ENCODE measurements around the gene SPATA3.

Gene SPATA3

DNA sequence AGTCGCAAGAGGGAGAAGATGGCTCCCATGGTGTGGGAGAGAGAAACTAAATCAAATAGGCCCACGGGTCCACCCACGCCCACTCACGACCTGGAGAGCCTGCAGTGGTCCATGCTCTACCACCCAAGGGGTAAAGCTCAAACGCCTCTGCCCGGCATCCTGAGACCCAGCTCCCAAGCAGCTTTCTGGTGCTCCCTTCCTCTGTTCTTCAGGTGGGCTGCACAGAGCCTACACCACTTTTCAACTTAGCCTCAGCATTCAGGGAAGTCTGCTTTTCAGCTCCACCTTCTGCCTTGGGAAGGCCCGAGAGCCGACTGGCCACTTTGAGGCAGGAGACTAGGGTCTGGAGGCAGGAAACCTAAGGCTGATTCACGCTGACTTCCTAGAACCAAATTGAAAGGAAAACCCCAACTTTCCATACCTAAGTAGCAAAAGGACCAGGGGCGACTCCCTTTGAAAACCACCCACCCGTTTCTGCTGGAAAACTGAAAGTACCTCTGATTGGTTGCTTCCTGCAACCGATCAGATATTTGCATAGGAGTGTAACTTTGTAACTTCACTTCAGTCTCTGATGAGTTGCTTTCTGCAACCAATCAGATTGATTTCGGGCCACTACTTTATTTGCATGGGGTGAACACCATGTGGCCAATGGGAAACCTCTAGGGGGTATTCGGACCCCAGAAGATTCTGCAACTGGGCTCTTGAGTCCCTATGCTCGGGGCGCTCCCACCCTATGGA is 26.8 kb upstream of the SPATA3 start:
- DNase-seq (ENCODE audit: low read depth in 2 of 2), result no peak

DNA sequence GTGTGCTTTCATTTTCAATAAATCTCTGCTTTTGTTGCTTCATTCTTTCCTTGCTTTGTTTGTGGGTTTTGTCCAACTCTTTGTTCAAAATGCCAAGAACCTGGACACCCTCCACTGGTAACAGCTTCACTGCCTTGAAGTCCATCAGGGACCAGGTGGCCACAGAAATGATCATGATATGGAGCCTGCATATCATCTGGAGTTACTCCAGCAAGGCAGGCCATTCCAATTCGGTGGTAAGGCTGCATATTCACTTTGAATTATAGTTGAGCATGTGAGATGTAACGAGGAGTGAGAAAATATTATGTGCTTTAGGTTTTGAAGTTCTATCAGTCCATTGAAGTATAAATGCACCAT is 26.3 kb upstream of the SPATA3 start:
- no peak for DNase-seq (ENCODE audit: low read depth in 2 of 2)

DNA sequence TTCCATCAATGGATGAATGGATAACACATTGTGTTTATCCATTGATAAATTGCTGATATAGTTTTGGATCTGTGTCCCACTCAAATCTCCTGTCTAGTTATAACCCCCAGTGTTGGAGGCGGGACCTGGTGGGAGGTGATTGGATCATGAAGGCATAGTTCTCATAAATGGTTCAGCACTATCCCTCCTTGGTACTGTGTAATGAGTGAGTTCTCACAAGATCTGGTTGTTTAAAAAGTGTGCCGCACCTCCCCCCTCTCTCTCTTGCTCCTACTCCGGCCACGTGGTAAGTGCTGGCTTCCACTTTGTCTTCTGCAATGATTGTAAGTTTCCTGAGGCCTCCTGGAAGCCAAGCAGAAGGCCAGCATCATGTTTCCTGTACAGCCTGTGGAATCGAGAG is 23.9 kb upstream of the SPATA3 start:
- no peak for DNase-seq (ENCODE audit: low read depth in 2 of 2)

DNA sequence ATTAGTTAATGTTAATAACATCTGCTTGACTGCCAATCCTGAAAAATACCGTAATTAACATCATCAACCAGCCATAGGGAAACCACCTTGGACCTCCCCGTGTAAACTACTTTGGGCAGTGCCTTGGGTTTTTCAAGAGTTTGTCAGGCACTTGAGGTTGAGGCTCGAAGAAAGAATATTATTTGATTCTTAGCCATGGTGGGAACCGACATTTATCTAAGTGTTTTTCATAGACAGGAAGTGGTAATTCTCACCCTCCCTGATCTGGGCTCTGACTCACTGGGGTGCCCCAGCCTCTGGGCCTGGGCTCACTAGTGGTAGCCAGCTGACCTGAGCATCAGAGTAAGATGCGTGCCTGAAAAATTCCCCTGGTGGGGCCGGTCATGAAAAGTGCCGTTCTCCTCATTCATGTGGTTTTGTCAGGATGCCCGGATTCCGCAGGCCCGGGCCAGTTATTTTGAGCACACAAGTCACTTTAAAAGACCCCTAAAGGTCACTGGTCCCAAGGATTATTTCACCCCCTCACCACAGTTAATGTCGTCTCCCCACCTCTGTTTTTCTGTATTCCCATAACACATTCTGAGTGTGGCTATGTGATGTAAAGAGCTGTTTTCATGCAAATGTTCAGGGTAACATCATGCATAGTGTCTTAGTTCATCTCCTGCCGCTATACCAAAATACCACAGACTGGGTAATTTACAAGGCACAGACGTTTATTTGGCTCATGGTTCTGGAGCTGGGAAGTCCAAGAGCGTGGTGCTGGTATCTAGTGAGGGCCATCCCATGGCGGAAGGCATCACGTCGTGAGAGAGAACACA is 21.6 kb upstream of the SPATA3 start:
- DNase-seq (ENCODE audit: low read depth in 2 of 2), result peak; percentile 66 to 75

DNA sequence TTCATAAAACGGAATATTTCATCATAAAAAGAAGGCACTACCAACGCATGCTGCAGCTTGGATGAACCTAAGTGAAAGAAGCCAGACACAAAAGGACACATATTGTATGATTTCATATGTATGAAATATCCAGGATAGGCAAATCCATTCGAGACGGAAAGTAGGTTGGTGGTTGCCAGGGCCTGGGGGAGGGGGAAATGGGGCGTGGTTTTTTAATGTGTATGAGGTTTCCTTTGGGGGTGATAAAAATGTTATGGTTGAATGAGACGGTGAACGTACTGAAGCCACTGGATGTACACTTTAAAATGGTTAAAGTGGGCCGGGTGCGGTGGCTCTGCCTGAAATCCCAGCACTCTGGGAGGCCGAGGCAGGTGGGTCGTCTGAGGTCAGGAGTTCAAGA is 20.0 kb upstream of the SPATA3 start:
- no peak for DNase-seq (ENCODE audit: low read depth in 2 of 2)

DNA sequence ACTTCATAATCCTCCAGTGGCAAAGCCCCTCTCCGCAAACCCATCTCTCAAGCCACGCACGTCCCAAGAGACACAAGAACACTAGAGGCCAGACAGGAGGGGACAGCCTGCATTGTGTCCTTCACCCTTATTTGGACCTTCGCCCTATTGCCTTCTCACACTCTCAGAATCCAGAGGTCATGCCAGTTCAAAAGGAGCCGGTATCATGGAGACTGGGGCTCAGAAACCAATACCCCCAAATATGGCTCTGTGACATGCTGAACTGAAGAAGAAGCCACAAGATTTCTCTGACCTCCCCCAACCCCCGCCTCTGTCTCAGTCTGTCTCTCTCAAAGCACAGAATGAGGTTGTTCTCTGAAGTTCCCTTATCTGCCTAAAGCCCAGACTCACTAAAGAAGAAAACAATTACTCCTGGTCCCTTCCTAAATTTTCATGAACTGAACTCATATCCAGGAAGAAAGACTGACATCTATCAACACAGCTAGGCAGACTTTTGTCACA is 19.2 kb upstream of the SPATA3 start:
- no peak for DNase-seq (ENCODE audit: low read depth in 2 of 2)

DNA sequence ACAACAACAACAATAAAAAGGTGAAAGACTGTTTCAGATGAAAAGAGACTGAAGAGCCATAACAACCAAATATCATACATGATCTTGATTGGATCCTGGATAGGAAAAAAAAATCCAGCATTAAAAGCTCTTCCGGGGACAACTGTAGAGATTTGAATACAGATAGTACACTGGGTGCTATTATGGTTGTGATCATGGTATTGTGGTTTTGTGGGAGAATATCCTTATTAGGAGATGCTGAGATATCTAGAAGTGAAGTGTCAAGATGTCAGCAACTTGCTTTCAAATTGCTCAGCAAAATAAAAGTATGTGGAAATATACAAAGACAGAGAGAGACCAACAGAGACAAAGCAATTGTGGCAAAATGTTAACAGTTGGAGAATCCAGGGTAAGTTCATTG is 15.5 kb upstream of the SPATA3 start:
- DNase-seq (ENCODE audit: low read depth in 2 of 2), result no peak

DNA sequence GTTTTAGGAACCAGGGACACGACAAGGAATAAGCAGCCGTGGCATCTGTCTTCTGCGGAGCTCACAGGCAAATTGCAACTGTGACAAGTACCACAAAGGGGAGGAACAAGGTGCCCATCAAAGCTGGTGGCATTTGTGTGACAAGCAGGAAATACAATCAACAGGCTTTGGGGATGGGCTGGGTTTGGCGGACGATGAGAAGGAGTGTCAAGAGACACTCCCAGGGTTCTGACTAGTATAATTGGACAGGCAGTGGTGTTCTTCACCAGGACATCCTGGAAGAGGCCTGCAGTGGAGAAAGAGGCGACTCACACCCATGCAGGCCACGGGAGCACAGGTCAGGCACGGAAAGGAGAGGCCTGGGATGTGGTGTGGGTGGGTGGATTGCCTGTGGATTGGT is 14.2 kb upstream of the SPATA3 start:
- DNase-seq (ENCODE audit: low read depth in 2 of 2), result no peak

DNA sequence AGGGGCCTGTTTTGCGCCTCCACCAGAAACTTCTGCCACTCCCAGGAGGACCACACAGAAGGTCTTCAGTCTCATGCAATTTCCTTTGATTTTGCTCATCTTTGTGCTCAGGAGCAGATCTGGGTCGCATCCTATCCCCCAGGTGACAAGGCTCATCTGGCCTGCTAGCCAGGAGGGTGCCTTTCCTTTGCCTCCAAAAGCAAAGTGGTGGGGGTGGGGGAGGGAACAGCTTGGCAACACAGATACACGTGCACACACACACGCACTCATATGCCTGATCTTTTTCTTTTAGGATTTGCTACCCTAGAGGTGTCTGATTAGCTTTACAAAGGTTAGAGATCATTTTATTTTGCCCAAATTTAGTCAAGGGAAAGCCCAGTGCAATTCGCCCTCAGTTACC is 13.8 kb upstream of the SPATA3 start:
- DNase-seq (ENCODE audit: low read depth in 2 of 2), result no peak

DNA sequence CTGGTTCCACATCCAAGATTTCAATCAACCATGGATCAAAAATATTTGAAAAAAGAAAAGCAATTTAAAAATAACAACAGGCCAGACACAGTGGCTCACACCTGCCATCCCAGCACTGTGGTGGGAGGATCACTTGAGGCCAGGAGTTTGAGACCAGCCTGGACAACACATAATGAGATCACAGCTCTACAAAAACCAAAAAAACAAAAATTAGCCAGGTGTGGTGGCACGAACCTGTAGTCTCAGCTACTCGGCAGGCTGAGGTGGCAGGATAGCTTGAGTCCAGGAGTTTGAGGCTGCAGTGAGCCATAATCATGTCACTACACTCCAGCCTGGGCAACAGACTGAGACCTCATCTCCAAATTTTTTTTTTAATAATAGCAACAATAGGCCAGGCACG is 13.4 kb upstream of the SPATA3 start:
- no peak for DNase-seq (ENCODE audit: low read depth in 2 of 2)

DNA sequence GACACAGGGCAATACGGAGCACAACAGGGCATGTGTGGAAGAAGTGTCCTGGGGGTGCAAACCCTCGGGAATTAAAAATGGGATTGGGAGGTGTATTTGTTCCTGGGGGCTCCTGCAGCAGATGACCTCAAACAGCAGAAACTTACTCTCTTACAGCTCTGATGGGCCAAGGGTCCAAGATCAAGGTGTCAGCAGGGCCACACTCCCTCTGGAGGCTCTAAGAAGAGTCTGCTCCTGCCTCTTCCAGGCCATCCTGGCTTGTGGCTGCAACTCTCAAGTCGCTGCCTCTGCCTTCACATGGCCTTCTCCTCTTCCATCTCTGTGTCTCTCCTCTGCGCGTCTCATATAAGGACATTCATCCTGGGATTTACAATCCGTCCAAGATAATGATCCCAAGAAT is 12.4 kb upstream of the SPATA3 start:
- DNase-seq (ENCODE audit: low read depth in 2 of 2), result no peak

DNA sequence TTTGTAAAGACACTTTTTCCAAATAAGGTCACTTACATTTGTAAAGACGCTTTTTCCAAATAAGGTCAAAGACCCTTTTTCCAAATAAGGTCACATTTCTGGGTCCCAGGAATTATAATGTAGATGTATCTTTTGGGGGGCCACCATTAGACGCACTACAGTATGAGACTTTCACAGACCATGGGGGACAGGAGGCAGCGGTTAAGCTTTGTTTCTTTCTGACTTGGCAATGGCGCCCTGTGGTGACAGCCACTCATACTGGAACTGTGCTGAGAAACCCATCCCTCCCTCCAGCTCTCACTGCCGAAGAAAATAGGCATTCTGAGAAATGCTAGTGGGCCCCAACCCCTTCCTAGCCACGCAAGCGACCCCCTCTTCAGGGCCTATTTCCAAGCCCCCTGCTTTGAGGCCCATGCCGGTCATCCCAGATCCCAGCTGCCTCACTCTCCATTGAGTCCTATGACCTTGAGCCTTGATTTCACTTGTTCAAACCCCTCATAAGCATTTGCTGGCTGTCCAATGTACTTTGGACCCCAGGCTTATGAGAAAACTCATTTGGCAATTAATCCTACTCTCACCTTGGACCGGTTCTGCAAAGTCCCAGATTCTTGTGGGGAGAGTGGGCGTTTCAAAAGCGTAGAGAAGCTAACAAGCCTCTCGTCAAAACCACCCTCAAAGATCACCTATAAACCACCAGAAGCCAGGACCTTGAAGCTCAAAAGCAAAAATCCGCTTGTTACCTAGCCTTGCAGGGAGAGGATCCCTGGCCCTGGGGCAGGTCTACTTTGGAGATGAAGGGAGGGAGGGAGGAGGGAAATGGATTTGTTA is 11.3 kb upstream of the SPATA3 start:
- no peak for DNase-seq (ENCODE audit: low read depth in 2 of 2)

DNA sequence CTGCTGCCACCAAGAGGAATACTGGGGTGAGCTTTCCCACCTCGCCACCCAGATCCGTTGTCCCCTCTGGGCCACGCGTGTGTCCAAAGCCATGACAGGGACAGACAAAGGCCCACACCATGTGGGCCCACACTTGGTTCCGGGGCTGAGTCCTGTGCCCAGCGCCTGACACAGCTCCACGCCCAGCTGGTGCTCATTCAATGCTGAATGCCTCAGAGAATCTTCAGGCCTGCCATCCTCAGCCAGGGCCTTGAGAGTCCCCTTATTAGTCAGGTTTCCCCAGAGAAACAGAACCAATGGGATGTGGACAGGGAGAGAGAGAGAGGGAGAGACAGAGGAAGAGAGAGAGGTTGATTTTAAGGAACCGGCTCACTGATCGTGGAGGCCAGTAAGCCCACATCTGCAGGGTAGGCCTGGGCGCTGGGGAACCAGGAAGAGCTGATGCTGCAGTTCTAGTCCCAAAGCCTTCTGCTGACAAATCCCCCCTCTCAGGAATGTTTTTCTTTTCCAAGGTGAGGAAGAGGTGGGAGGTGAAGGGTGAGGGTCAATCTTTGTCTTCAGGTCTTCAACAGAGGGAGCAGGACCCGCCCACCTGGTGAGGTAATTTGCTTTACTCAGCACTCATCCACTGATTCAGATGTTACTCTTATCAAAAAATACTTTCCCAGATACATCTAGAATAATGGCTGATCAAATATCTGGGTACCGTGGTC is 10.2 kb upstream of the SPATA3 start:
- no peak for DNase-seq (ENCODE audit: low read depth in 2 of 2)

DNA sequence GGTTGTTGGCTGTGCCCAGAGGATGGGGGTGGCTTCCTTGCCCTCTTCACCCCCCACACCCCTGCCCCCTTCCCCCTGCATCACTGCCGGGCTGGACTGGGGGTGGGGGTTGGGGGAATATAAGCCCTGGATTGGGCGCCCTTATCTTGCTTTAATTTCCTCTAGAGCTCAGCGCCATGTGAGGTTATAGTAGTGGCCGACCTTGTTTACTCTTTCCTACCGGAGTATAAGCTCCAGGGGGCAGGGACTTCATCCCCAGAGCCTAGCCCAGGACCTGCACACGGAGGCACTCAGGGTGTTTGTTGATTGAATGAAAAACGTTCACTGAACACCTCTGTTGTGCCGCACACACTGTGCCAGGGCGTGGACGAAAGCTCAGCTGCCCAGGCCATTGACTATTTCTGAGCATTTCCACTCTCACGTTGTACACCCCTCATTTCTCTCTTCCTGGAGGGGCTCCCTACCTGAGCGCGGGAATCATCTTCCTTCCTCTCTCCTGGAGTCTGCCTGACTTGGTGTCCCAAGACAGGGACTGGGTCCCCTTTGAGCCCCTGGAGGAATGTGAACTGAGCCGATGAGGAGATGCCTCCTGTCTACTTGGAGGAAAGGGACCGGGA is 9.3 kb upstream of the SPATA3 start:
- no peak for DNase-seq (ENCODE audit: low read depth in 2 of 2)

DNA sequence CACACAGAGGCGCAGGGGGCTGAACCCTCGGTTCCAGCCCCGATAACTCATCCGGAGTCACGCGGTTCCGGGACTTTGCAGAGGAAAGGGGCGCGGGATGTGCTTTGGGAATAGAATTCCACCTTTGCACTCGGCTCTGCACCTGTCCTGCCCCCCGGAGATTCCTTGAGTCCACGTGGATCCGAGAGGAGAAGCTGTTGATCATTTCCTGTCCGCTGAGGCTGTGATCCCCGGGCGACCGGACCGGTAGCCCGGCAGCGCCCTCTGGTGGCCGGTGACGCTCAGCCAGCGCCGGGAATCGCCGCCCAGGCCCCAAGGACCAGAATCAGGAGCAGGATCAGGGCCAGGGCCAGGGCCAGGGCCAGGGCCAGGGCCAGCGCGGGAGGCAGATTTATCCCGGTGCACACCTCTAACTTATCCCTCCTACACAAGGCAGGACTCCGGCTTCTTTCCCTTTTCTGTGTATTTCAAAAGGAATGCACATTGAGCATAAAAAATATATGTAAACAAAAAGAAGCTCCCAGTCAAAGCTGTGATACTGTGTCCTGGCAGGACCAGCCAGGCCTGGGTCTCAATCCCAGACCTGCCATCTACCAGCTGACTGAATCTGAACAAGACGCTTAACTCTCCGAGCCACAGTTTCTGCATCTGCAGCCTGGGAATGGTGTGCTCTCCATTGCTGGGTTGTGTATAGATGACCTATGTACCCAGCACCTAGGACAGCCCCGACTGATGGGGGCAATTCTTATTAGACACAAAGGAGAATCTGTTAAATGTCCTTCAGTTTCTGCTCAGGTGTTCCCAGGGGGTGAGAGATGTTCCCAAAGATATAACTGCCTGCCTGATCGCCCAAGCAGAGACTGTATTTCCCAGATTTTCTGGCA is 8.5 kb upstream of the SPATA3 start:
- peak; percentile 34 to 64 for DNase-seq (ENCODE audit: low read depth in 2 of 2)

DNA sequence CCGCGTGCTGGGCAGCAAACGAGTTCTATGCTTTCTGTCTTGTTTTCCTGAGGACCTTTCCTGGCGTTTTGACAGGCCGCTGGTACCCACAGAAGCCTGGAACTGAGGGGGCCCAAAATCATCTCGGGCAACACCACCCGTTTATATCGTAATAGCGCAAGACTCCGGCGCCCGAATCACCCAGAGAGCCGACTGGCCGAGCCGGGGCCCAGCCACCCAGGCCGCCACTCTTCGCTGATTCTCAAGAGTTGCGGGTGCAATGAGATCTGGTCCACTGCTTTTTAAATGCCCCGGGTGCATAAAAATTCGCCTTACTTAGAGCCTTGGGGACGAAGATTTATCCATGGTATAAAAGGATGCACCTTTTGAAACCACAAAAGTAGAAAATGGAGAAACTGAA is 6.2 kb upstream of the SPATA3 start:
- no peak for DNase-seq (ENCODE audit: low read depth in 2 of 2)

DNA sequence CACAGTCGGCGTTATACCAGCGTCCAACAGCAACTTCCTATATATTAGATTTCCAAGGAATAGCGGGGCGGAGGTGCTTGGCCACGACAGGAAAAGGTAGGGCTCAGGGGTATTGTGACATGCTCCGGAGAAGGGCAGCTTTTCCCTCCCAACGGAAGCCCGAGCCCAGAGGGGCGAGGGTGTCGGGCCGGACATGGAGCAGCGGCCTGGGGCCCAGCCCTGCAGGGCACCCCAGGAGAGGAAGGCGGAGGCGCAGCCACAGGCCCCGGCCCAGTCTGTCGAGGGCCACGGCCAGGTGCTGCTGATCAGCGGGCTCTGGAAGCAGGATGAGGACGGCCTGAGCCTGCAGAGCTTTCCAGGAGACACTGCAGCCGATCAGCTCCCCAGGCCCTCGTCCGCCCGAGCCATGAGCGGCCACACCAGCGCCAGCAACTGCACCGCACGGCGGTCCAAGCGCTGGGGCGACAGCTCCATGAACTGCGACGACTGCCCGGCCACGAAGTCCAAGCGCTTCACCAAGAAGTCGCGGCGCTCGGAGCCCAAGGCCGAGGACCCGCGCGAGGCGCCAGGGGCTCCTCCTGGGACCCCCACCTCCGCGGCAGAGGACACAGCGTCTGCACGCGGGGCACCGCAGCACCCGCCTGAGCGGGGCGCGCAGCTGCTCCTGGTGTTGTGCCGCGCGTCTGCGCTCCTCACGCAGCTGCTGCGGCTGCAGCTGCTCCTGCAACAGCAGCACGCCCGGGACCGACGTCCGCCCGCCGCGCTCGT is 5.6 kb upstream of the SPATA3 start:
- DNase-seq (ENCODE audit: low read depth in 2 of 2), result no peak

DNA sequence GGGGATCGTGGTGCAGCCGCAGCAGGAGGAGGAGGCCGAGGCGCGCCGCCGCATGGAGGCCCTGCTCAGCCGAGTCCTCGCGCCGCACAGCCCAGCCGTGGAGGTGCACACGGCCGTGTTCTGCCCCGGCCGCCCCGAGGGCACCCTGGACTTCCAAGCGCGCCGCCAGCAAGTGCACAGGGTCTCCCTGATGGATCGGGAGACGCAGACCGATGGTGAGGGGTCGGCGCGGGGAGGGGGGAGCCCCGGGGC is 5.1 kb upstream of the SPATA3 start:
- no peak for DNase-seq (ENCODE audit: low read depth in 2 of 2)

DNA sequence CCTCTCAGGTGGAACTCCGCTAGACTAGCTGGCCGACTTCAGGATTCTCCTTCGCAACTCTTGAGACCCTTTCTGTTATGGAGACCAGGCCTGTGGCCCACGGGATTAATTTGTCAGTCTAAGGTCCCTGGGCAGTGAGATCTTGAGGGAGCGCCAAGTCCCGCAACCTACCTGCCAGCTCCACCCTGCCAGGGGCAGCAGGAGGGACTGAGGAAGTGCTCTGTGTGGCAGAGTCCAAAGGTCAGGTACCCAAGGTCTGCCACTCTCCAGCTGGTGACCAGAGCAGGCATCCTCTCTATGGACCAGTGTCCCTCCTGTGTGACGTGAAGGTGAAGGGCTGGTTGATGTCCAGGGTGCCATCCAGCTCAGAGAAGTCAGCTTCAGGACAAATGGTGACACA is 4.3 kb upstream of the SPATA3 start:
- DNase-seq (ENCODE audit: low read depth in 2 of 2), result no peak

DNA sequence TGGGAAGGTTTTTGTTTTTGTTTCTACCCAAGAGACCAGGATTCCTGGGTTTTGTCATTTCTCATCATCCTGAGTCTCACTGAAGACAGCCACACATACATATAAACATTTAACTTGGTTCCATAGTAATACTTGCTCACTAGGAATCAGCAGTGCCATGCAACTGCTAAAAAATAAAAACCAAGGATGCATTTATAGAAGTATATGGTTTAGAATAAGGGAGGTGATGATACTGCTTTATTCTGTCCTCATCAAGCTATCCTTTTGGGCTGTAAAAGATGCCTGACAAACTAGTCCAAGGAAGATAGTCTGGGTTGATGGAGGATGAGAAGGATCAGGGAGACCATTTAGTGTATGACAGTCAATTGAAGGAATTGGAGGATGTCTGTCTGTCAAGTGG is 740 bp downstream of the SPATA3 start:
- no peak for DNase-seq (ENCODE audit: low read depth in 2 of 2)
